ENCODE results near the gene SDC1. TPM values are rescaled to one million over a fixed set of nuclear protein-coding genes. Genes with fewer than 3 reads are reported as not detected.

SDC1 gene
- polyA plus RNA-seq, 1 of the 3 experiments (the other 2 are of a cell fraction), result 122 TPM

- Histone ChIP-seq H3K9me2 (no peaks in the 10 kb centered on the region), H3K27me3 (ENCODE audit: insufficient read depth) (no peaks in the 10 kb centered on the region), H3K4me3 (ENCODE audit: low read depth in 2 of 2, low read length in 1 of 2) (no peak overlapping the region), H3K79me2 (ENCODE audit: insufficient read depth) (no peaks in the 10 kb centered on the region), H3F3A (replicated peaks; ENCODE audit: insufficient read depth) (no peaks in the 10 kb centered on the region), H3K36me3 (replicated peaks in 1 of 2; ENCODE audit: control insufficient read depth in 1 of 2, insufficient read depth in 2 of 2, low read length in 1 of 2) (no peaks in the 10 kb centered on the region), H3K4me1 (ENCODE audit: control insufficient read depth in 1 of 2, insufficient read depth in 2 of 2, low read depth in 1 of 2, low read length in 1 of 2) (peaks cover 6 to 34% of the 10 kb centered on the region in 2 experiments; a peak in 2 of 4 replicates), H3K27ac (ENCODE audit: low read depth in 2 of 2, low read length in 1 of 2) (no peak overlapping the region), H3K9ac (no peak overlapping the region), H3K4me2 (no peak overlapping the region), H4K20me1 (ENCODE audit: insufficient read depth) (no peaks in the 10 kb centered on the region), H2AFZ (ENCODE audit: low read depth) (no peak overlapping the region), H3K9me3 (no peaks in the 10 kb centered on the region)
- POLR2A ChIA-PET, result no interaction called here
- TF ChIP-seq RAD21 (IDR thresholded peaks at IDR 0.05; ENCODE audit: low read length) (no peak), GABPA (IDR thresholded peaks at IDR 0.05; ENCODE audit: low read depth) (no peak), POLR2AphosphoS5 (IDR thresholded peaks at IDR 0.05; ENCODE audit: low read depth, low read length) (no peak), EZH2phosphoT487 (IDR thresholded peaks at IDR 0.05; ENCODE audit: borderline replicate concordance, low read depth) (no peak), RCOR1 (IDR thresholded peaks at IDR 0.05; ENCODE audit: low read length) (no peak), TEAD4 (IDR thresholded peaks at IDR 0.05; ENCODE audit: borderline replicate concordance, insufficient read depth) (no peak), FOSL2 (IDR thresholded peaks at IDR 0.05; ENCODE audit: borderline replicate concordance, low read depth) (no peak), EP300 (IDR thresholded peaks at IDR 0.05; ENCODE audit: borderline replicate concordance in 1 of 2, low read depth in 1 of 2, low read length in 1 of 2) (no peak), SMC3 (IDR thresholded peaks at IDR 0.05; ENCODE audit: low read depth, low read length) (no peak), NRF1 (IDR thresholded peaks at IDR 0.05; ENCODE audit: low read depth, low read length) (no peak), ELF1 (IDR thresholded peaks at IDR 0.05) (no peak), NFIC (IDR thresholded peaks at IDR 0.05; ENCODE audit: borderline replicate concordance) (no peak), ZBTB33 (IDR thresholded peaks at IDR 0.05; ENCODE audit: borderline replicate concordance, low read depth) (no peak), TAF1 (IDR thresholded peaks at IDR 0.05; ENCODE audit: borderline replicate concordance, low read depth, low read length) (no peak), JUND (IDR thresholded peaks at IDR 0.05) (no peak), USF2 (IDR thresholded peaks at IDR 0.05; ENCODE audit: borderline replicate concordance, low read depth, low read length) (no peak), FOXM1 (IDR thresholded peaks at IDR 0.05; ENCODE audit: low read depth) (no peak), YY1 (IDR thresholded peaks at IDR 0.05; ENCODE audit: low read depth) (no peak)
- TF ChIP-seq, protein P1, sequence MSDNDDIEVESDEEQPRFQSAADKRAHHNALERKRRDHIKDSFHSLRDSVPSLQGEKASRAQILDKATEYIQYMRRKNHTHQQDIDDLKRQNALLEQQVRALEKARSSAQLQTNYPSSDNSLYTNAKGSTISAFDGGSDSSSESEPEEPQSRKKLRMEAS (IDR thresholded peaks at IDR 0.05; ENCODE audit: low read depth), result no peak
- 84% methylated on average over 10 of the region's 10 CpGs for WGBS (ENCODE audit: low lambda C conversion rate)
- no peak for DNase-seq
- CTCF ChIA-PET, result interaction anchor here (1.7 kb wide), 1 partner anchor 12 kb away, joined by 5 read pairs; no protein-coding TSS in a partner anchor
These were observed 60.7 kb downstream of the SDC1 start for GRCh38 chr2:20164061-20164733.
